ENCODE data around the gene MAP1LC3A.

DNA sequence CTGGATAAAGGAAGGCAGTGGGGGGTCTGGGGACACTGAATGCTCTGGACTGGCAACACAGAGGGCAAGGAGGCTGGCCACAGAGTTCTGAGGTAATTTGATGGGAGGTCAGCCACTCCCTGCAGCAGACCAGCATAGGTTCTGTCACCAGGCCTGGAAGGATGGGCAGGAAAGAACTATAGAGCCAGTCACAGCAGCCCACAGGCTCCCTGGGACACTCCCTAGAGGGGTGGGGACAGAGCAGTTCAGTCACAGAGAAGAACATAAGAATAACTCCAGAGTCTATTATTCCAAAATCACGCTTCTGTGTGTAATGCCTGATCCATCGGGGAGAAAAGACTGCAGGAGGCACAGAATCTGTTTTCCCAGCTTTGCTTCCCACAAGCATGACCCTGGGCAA, 22.7 kb upstream of the MAP1LC3A start:
- TF ChIP-seq EZH2 (IDR thresholded peaks at IDR 0.05; ENCODE audit: insufficient read depth, poor library complexity, severe bottlenecking) (no peak), EZH2phosphoT487 (IDR thresholded peaks at IDR 0.05; ENCODE audit: insufficient read depth, low read depth) (no peak)

Data from GM23248 (cell line).